GM11168 (cell line): ENCODE results near the gene SIK2.

Source experiments
- in situ Hi-C: fragments of 300-500 bp; cut with MboI; formaldehyde crosslinking; loops from one replicate; pipeline ENCODE4 v1.12.0; 2022; ENCODE audit warnings: low sequenced_read_pairs; ENCODE audit not compliant: unreplicated experiment

The SIK2 gene

GRCh38 chr11:111601979-111602864, at the start of gene SIK2:
Gene SIK2 (plus strand): TSS chr11:111602449. CDS start chr11:111602564, 115 bp downstream.
- in situ Hi-C loops: loop anchor here (5.0 kb wide), 1 partner anchor 170 kb away; no protein-coding TSS in a partner anchor

GRCh38 chr11:111554532-111554931, 47.7 kb upstream of the SIK2 start:
- in situ Hi-C loops: no loop called here

GRCh38 chr11:111555255-111555654, 47.0 kb upstream of the SIK2 start:
- in situ Hi-C loops: no loop called here

GRCh38 chr11:111557425-111558111, 44.7 kb upstream of the SIK2 start:
- in situ Hi-C loops: no loop called here

GRCh38 chr11:111559800-111560464, 42.3 kb upstream of the SIK2 start:
- in situ Hi-C loops: no loop called here

GRCh38 chr11:111560800-111561199, 41.4 kb upstream of the SIK2 start:
- in situ Hi-C loops: no loop called here

- in situ Hi-C loops: no loop called here
Observed at GRCh38 chr11:111561306-111561705, 40.9 kb upstream of the SIK2 start.

GRCh38 chr11:111561791-111562325, 40.4 kb upstream of the SIK2 start:
- in situ Hi-C loops: no loop called here

- in situ Hi-C loops: no loop called here
Observed at GRCh38 chr11:111562692-111563389, 39.4 kb upstream of the SIK2 start.

- in situ Hi-C loops: no loop called here
Observed at GRCh38 chr11:111565114-111565720, 37.0 kb upstream of the SIK2 start.

GRCh38 chr11:111566324-111566723, 35.9 kb upstream of the SIK2 start:
- in situ Hi-C loops: no loop called here

GRCh38 chr11:111569476-111569875, 32.8 kb upstream of the SIK2 start:
- in situ Hi-C loops: no loop called here

GRCh38 chr11:111570796-111571195, 31.5 kb upstream of the SIK2 start:
- in situ Hi-C loops: no loop called here

GRCh38 chr11:111571829-111572501, 30.3 kb upstream of the SIK2 start:
- in situ Hi-C loops: no loop called here

- in situ Hi-C loops: no loop called here
Observed at GRCh38 chr11:111572581-111572980, 29.7 kb upstream of the SIK2 start.

GRCh38 chr11:111573821-111574249, 28.4 kb upstream of the SIK2 start:
- in situ Hi-C loops: no loop called here

GRCh38 chr11:111574373-111575225, 27.6 kb upstream of the SIK2 start:
- in situ Hi-C loops: no loop called here

- in situ Hi-C loops: no loop called here
Observed at GRCh38 chr11:111575740-111576139, 26.5 kb upstream of the SIK2 start.
